Tibial nerve (tissue), 4 donors: ENCODE data around the gene TNIP1. TPM values are rescaled to one million over a fixed set of nuclear protein-coding genes. Genes with fewer than 3 reads are reported as not detected.
A peak's percentile ranks its signal among the peaks of the same experiment; 100 is the strongest.

Experiments
- DNase-seq, 2 donors: peaks; one replicate each; pipeline ENCODE4 v3.0.0-alpha.2; 2019; ENCODE audit warnings: low spot score in 2 of 2
- H3K27ac ChIP-seq, 4 donors: fragments of 200-600 bp; sonication (generic) in 3 of 4; one replicate each; pipeline ENCODE4 v1.5.1; 2017 to 2019; ENCODE audit warnings: mild to moderate bottlenecking in 1 of 4
- H3K27me3 ChIP-seq, 2 donors: fragments of 200-600 bp; sonication (generic) in 1 of 2; one replicate each; pipeline versions ENCODE4 v1.5.1 to v1.6.0; 2017 to 2019
- H3K36me3 ChIP-seq, 3 donors: fragments of 200-600 bp; sonication (generic); one replicate each; pipeline ENCODE4 v1.5.1; 2018 to 2019
- H3K4me1 ChIP-seq, 4 donors: fragments of 200-600 bp; sonication (generic) in 3 of 4; one replicate each; pipeline ENCODE4 v1.5.1; 2017 to 2019
- H3K4me3 ChIP-seq, 4 donors: fragments of 200-600 bp; sonication (generic) in 3 of 4; one replicate each; pipeline ENCODE4 v1.5.1; 2017 to 2019; ENCODE audit warnings: mild to moderate bottlenecking in 1 of 4, moderate library complexity in 1 of 4
- H3K9me3 ChIP-seq, 4 donors: fragments of 200-600 bp; sonication (generic) in 3 of 4; one replicate each; pipeline ENCODE4 v1.5.1; 2017 to 2019
- EP300 ChIP-seq, 2 donors: sonication (generic); formaldehyde crosslinking; IDR thresholded peaks; one replicate each; pipeline ENCODE4 v1.6.1; 2017; ENCODE audit warnings: antibody characterized with exemption in 2 of 2, mild to moderate bottlenecking in 1 of 2
- POLR2A ChIP-seq, 2 donors: fragments of 450-650 bp; IDR thresholded peaks; one replicate each; pipeline ENCODE4 v1.6.1; 2017; ENCODE audit warnings: antibody characterized with exemption in 2 of 2, mild to moderate bottlenecking in 2 of 2, moderate library complexity in 2 of 2
- WGBS, 2 donors: methylation state at CpG; one replicate each; pipeline ENCODE4 v1.1.5; 2018; 5-methylcytosine and 5-hydroxymethylcytosine counted together
- total RNA-seq, 4 donors: library from RNA; depleted of rRNA; stranded (reverse); fragments of >200 nt; gene quantifications; one replicate each; pipeline ENCODE4 v1.1.0, GENCODE V29; 2016
- TF ChIP-seq, protein P1 (sequence below), 5 experiments: fragments of 200-600 bp in 3 of 5; fragments of 450-650 bp in 2 of 5; sonication (generic) in 3 of 5; IDR thresholded peaks; one replicate each; pipeline ENCODE4 v1.5.1; 2016 to 2019; ENCODE audit warnings: antibody characterized with exemption in 5 of 5, mild to moderate bottlenecking in 3 of 5, moderate library complexity in 2 of 5

The TNIP1 gene
- total RNA-seq, 4 donors from 2014 or later, result 91.2 to 108 (median 94.3) TPM

DNA sequence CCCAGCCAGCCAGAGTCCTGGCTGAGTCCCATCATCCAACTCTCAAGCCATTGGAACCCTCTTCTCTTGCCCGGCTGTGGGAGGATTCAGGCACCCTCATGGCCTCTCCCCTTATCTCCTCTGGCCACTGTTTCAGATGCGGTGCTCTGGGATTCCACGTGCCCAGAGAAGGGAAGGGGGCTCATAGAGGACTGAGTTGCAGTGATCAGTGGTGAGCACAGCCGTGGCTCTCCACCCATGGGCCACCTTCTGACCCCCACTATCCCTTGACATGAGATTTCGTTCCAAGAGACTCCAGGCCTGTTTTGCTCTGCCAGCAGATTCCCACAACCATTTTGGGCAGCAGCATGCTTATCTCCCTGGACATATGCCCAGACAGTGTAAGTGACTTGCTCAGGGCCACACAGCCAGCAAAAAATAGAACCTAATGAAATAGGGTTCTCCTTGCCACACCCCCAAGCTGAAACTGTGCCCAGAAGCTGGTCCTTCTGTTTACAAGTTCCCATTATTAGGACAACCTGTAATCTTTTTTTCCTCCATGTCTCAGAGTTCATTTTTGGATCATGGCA lies 57.7 kb downstream of the TNIP1 start:
- WGBS, 2 donors, result 37 to 72% methylated on average over 5 of the region's 5 CpGs
- peak in 1 of 2 donors; percentile 21 for TF ChIP-seq POLR2A (IDR thresholded peaks at IDR 0.05)
- TF ChIP-seq EP300 (IDR thresholded peaks at IDR 0.05), result peak in 1 of 2 donors; percentile 54
- TF ChIP-seq, protein P1, sequence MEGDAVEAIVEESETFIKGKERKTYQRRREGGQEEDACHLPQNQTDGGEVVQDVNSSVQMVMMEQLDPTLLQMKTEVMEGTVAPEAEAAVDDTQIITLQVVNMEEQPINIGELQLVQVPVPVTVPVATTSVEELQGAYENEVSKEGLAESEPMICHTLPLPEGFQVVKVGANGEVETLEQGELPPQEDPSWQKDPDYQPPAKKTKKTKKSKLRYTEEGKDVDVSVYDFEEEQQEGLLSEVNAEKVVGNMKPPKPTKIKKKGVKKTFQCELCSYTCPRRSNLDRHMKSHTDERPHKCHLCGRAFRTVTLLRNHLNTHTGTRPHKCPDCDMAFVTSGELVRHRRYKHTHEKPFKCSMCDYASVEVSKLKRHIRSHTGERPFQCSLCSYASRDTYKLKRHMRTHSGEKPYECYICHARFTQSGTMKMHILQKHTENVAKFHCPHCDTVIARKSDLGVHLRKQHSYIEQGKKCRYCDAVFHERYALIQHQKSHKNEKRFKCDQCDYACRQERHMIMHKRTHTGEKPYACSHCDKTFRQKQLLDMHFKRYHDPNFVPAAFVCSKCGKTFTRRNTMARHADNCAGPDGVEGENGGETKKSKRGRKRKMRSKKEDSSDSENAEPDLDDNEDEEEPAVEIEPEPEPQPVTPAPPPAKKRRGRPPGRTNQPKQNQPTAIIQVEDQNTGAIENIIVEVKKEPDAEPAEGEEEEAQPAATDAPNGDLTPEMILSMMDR (IDR thresholded peaks at IDR 0.05), result no peak
- H3K9me3 ChIP-seq, result no peaks in the 10 kb centered on the region
- H3K4me3 ChIP-seq, result peak overlapping the region; percentile 58 to 95 (median 86)
- peaks cover 8 to 77% (median 13%) of the 10 kb centered on the region in 3 donors for H3K36me3 ChIP-seq
- H3K27ac ChIP-seq, result peak overlapping the region; percentile 84 to 95 (median 89)
- DNase-seq, result peak in 1 of 2 donors; percentile 75
- H3K4me1 ChIP-seq, result peaks cover 0 to 70% (median 45%) of the 10 kb centered on the region in 4 donors
- no peaks in the 10 kb centered on the region for H3K27me3 ChIP-seq

DNA sequence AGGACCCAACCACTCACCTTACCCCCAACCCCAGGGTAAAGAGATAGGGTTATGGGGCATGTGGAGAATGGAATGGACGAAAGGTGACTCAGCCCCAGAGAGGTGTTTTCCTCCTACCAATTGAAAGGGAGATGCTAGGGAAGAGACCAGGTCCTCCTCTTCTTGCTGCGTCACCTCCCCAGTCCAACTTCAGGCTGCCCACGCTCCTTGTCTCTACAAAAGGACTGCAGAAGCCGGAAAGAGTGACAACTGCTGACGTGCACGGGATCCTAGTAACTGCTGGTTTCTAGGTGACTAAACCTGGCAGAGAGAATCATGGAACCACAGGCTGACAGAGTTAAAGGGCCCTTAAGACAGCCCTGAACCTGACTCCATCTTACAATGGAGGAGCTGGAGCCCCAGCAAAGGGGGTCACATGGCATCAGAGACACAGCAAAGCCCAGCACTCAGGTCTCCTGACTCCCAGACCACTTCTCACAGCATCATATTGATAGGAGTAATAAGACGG lies 58.3 kb downstream of the TNIP1 start:
- no peak for DNase-seq

DNA sequence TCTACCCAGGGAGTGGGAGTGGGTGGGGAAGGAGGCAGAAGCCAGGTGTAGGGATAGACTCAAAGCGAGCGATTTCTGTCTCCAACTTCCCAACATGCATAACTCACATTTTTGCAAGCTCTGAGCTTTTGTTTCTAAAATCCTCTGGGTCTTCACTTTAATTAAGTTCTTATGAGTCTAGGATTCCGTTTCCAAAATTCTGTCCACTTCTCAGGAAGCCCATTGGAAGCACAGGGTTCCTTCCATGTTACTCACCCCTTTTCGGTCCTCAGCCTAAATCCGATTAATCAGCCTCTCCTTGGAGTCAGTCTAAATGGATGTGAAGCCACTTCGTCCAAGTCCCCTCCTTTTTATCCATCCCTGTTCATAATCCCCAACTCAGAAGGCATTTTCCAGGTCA lies 59.1 kb downstream of the TNIP1 start:
- DNase-seq, result no peak
- Histone ChIP-seq H3K4me1 (peaks cover 0 to 68% (median 42%) of the 10 kb centered on the region in 4 donors), H3K9me3 (no peaks in the 10 kb centered on the region), H3K4me3 (peak overlapping the region; percentile 58 to 95 (median 86)), H3K27ac (peak overlapping the region; percentile 84 to 95 (median 89)), H3K36me3 (peaks cover 0 to 63% (median 8%) of the 10 kb centered on the region in 3 donors), H3K27me3 (no peaks in the 10 kb centered on the region)
- TF ChIP-seq, protein P1 (IDR thresholded peaks at IDR 0.05), result no peak
- TF ChIP-seq EP300 (IDR thresholded peaks at IDR 0.05), result no peak
- TF ChIP-seq POLR2A (IDR thresholded peaks at IDR 0.05), result no peak
- WGBS, 2 donors, result 76 to 79% methylated on average over 6 of the region's 6 CpGs

More for the DNA sequence above, 58.3 kb downstream of the TNIP1 start:
- WGBS, 2 donors, result 76 to 81% methylated on average over 7 of the region's 7 CpGs
- H3K36me3 ChIP-seq, result peaks cover 7 to 71% (median 8%) of the 10 kb centered on the region in 3 donors
- peak overlapping the region; percentile 58 to 95 (median 86) for H3K4me3 ChIP-seq
- H3K27ac ChIP-seq, result peak overlapping the region; percentile 84 to 95 (median 89)
- peaks cover 0 to 67% (median 44%) of the 10 kb centered on the region in 4 donors for H3K4me1 ChIP-seq
- H3K27me3 ChIP-seq, result no peaks in the 10 kb centered on the region
- no peak for TF ChIP-seq POLR2A (IDR thresholded peaks at IDR 0.05)
- no peak for TF ChIP-seq EP300 (IDR thresholded peaks at IDR 0.05)
- TF ChIP-seq, protein P1 (IDR thresholded peaks at IDR 0.05), result no peak
- H3K9me3 ChIP-seq, result no peaks in the 10 kb centered on the region

DNA sequence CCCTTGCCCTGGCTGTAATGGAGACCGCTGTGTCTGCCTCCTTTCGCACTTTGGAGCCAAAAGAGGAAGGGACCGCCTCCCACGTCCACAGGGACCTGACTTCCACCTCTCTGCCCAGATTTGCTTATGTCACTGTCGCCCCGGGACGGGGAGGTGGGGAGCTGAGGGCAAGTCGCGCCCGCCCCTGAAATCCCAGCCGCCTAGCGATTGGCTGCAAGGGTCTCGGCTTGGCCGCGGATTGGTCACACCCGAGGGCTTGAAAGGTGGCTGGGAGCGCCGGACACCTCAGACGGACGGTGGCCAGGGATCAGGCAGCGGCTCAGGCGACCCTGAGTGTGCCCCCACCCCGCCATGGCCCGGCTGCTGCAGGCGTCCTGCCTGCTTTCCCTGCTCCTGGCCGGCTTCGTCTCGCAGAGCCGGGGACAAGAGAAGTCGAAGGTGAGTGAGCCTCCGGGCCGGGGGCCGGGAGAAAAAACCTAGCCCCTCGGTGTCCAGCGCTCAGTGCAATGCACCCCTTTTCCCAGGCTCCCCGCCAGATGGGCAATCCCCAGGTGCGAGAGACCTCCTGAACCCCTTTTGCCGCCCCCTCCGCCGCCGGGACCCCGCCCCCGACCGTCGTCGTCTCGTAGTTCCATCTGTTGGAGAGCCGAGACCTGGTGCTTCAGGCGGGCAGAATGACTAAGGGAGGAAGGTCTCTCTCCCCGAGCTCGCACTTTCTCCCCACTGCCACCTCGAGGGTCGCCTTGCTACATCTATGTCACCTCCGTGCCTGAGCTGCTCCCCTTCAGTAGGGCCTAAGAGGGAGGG lies 60.3 kb downstream of the TNIP1 start, which contains the start of gene GPX3:
TSS of gene GPX3 (plus strand) at position 288 of the 807 bp plus-strand sequence. CDS start at position 352, 64 bp downstream.
- peak within 1 kb of the TSS; percentile 84 to 95 (median 89) for H3K27ac ChIP-seq
- H3K4me1 ChIP-seq, result peaks cover 5 to 68% (median 41%) of the 10 kb centered on the region in 4 donors
- WGBS, 2 donors, result 2 to 3% methylated on average over 28 to 49 of the region's 54 CpGs

More for the DNA sequence above, 60.3 kb downstream of the TNIP1 start, which contains the start of gene GPX3:
- no peaks in the 10 kb centered on the region for H3K27me3 ChIP-seq
- TF ChIP-seq EP300 (IDR thresholded peaks at IDR 0.05) (peak; percentile 53 to 97), POLR2A (IDR thresholded peaks at IDR 0.05) (peak; percentile 70 to 98)
- TF ChIP-seq, protein P1 (IDR thresholded peaks at IDR 0.05), result peak in 1 of 5 experiments; percentile 23
- H3K4me3 ChIP-seq, result peak within 1 kb of the TSS; percentile 58 to 95 (median 86)
- peak; percentile 94 to 95 for DNase-seq
- peaks cover 0 to 50% (median 8%) of the 10 kb centered on the region in 3 donors for H3K36me3 ChIP-seq
- H3K9me3 ChIP-seq, result no peaks in the 10 kb centered on the region
